SU-DHL-6 (cell line): ENCODE results near the gene TTLL9.

ENCODE experiments used
- CTCF ChIP-seq: fragments of 200-600 bp; sonication (generic); IDR thresholded peaks from one replicate; pipeline ENCODE4 v1.5.1; 2017; ENCODE audit warnings: antibody characterized with exemption, mild to moderate bottlenecking, low read length, moderate library complexity; ENCODE audit not compliant: insufficient read depth, poor library complexity, severe bottlenecking
- EZH2phosphoT487 ChIP-seq: fragments of 200-600 bp; sonication (generic), shearing (Covaris generic); conservative IDR thresholded peaks from 2 replicates; pipeline ENCODE4 v1.6.1; 2018; ENCODE audit warnings: mild to moderate bottlenecking, antibody characterized with exemption, low read length, moderate library complexity, mixed read lengths

DNA sequence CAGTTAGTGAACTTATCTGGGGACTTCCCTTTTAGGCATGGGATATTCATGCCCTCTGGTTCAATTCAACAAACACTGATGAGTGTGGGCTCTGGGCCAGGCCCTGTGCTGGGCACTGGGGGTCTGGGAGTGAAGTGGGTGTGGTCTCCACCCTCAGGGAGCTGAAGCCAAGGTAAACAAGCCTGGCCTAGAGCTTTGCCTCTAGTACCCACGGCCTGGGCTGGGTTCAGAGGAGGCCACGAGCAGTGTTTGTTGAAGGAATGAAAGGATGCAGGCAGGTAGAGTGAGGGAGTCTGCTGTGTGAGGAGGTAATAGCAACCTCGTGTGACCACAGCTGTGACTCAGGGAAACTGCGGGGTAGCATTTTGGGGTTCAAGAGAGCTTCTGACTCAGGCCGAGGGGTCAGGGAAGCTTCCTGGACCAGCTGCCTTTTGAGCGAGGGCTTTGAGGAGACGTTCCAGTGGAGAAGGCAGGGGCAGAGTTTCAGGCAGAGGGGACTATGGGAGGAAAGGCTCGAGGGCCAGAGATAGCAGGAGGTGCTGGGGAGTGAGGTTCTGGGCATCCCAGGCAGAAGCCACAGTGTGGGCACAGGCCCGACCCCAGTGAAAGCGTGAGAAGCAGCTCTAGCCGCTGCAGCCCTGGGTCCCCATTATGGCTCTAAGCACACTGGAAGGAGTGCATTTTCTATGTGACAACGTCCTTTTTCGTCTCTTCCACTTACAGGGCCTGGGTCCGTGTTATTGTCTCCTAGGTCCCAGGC lies 45.7 kb upstream of the TTLL9 start:
- TF ChIP-seq CTCF (no peak), EZH2phosphoT487 (no peak)
